ENCODE data around the gene KLK2.

DNA sequence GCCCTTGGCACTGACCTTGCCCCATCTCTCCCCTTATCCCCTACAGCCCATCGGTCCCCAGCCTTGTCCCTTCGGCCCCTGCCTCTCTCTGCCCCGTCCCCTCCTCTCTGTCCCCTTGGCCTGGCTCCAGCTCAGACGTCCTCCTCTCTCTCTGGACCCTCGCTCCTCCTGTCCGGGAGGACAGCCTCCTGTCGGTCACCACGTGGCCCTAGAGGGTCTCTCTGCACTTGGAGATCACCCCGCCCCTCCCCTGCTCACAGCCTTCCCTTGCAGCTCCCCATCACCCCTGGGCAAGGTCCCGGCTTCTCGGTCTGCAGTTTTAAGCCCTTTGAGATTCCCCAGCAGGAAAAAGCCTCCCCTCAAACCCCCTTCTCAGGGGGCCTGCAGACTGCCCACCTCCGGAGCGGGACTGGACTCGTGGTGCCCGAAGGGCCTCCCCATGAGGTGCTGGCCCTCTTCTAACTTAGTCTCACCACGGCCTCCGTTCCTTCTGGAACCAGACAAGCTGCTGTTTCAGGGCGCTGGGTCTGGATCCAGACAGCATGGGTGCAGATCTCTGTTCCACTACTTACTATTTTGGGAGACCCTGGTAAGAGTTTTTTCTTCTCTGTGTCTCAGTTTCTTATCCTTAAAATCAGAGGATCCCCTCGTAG lies 36.6 kb upstream of the KLK2 start:
- TF ChIP-seq, protein P1, sequence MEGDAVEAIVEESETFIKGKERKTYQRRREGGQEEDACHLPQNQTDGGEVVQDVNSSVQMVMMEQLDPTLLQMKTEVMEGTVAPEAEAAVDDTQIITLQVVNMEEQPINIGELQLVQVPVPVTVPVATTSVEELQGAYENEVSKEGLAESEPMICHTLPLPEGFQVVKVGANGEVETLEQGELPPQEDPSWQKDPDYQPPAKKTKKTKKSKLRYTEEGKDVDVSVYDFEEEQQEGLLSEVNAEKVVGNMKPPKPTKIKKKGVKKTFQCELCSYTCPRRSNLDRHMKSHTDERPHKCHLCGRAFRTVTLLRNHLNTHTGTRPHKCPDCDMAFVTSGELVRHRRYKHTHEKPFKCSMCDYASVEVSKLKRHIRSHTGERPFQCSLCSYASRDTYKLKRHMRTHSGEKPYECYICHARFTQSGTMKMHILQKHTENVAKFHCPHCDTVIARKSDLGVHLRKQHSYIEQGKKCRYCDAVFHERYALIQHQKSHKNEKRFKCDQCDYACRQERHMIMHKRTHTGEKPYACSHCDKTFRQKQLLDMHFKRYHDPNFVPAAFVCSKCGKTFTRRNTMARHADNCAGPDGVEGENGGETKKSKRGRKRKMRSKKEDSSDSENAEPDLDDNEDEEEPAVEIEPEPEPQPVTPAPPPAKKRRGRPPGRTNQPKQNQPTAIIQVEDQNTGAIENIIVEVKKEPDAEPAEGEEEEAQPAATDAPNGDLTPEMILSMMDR (IDR thresholded peaks at IDR 0.05): no peak
- no peak for TF ChIP-seq POLR2AphosphoS5 (IDR thresholded peaks at IDR 0.05)

All from prostate gland (tissue), 2 donors.